Suprapubic skin (tissue), 4 donors: ENCODE data around the gene SLC5A8.

Experiments used
- POLR2A ChIP-seq, 2 donors: fragments of 450-650 bp; IDR thresholded peaks; one replicate each; pipeline ENCODE4 v1.6.1; 2017; ENCODE audit warnings: antibody characterized with exemption in 2 of 2, mild to moderate bottlenecking in 2 of 2, moderate library complexity in 2 of 2
- POLR2AphosphoS5 ChIP-seq, 3 donors: sonication (generic); formaldehyde crosslinking; IDR thresholded peaks; one replicate each; pipeline ENCODE4 v1.6.1; 2017; ENCODE audit warnings: antibody characterized with exemption in 3 of 3
- TF ChIP-seq, protein P1 (sequence below), 2 donors: fragments of 200-600 bp in 1 of 2; fragments of 450-650 bp in 1 of 2; sonication (generic) in 1 of 2; IDR thresholded peaks; one replicate each; pipeline ENCODE4 v1.5.1; 2016 to 2019; ENCODE audit warnings: antibody characterized with exemption in 2 of 2, mild to moderate bottlenecking in 1 of 2, moderate library complexity in 1 of 2

DNA sequence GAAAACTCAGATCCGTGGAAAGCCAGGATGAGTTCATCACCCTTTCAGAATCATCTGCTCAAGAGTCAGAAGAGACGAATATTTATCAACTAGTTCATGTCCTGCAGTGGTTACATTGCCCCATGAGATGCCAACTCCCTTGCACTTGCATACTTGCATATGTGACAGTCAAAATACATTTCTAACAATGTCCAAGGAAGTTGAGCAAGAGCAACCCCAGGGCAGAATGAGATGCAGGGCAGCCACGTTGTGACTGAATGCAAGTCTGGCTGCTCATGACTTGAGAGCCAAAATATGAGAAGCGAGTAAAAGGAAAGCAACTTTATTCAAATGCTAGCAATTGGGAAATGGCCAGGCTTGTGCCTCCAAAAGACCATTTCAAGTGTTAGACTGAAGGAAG lies 46.2 kb upstream of the SLC5A8 start:
- TF ChIP-seq, protein P1, sequence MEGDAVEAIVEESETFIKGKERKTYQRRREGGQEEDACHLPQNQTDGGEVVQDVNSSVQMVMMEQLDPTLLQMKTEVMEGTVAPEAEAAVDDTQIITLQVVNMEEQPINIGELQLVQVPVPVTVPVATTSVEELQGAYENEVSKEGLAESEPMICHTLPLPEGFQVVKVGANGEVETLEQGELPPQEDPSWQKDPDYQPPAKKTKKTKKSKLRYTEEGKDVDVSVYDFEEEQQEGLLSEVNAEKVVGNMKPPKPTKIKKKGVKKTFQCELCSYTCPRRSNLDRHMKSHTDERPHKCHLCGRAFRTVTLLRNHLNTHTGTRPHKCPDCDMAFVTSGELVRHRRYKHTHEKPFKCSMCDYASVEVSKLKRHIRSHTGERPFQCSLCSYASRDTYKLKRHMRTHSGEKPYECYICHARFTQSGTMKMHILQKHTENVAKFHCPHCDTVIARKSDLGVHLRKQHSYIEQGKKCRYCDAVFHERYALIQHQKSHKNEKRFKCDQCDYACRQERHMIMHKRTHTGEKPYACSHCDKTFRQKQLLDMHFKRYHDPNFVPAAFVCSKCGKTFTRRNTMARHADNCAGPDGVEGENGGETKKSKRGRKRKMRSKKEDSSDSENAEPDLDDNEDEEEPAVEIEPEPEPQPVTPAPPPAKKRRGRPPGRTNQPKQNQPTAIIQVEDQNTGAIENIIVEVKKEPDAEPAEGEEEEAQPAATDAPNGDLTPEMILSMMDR (IDR thresholded peaks at IDR 0.05) = no peak
- TF ChIP-seq POLR2AphosphoS5 (IDR thresholded peaks at IDR 0.05) (no peak), POLR2A (IDR thresholded peaks at IDR 0.05) (no peak)
